GM12878 (cell line): Measurements from ENCODE around the gene GPR87. TPM values are rescaled to one million over a fixed set of nuclear protein-coding genes. Genes with fewer than 3 reads are reported as not detected.

Source experiments
- ATAC-seq: fragments of 200-7000 bp; cut with Tn5 transposase; 3 replicates; pipeline ENCODE4 v1.9.1; 2020; ENCODE audit warnings: mild to moderate bottlenecking, moderate library complexity
- BruUV-seq: library from RNA; stranded (reverse); fragments of 400-500 nt; replicated peaks from 2 replicates; lab custom pipeline; 2021; lab: Mats Ljungman, UMichigan
- CTCF ChIA-PET: fragments of 300-600 bp; sonication (Branson Sonifier 250); formaldehyde crosslinking; extraction: SDS; loops from one replicate; lab custom pipeline; 2021; ENCODE audit warnings: inconsistent platforms; lab: Yijun Ruan, JAX
- POLR2A ChIA-PET: fragments of 350-600 bp; formaldehyde crosslinking; extraction: SDS; loops from one replicate; lab custom pipeline; 2021; ENCODE audit warnings: inconsistent platforms; lab: Charles Lee
- RAD21 ChIA-PET: fragments of 300-600 bp; sonication (Branson Sonifier 250); formaldehyde crosslinking; loops from one replicate; lab custom pipeline; 2023; ENCODE audit warnings: antibody characterized with exemption; ENCODE audit not compliant: unreplicated experiment; lab: Charles Lee
- SMC1A ChIA-PET: fragments of 300-600 bp; sonication (Branson Sonifier 250); formaldehyde crosslinking; loops from one replicate; lab custom pipeline; 2023; ENCODE audit not compliant: unreplicated experiment, uncharacterized antibody; lab: Charles Lee
- DNase-seq: peaks from one replicate; pipeline ENCODE4 v3.0.0-alpha.2; 2011; ENCODE audit warnings: low read depth, low spot score
- FAIRE-seq: peaks from 3 replicates; lab custom pipeline; 2011; peaks lifted over from hg19 to GRCh38; lab: Jason Lieb, UNC
- H2AFZ ChIP-seq: 2 replicates; pipeline ENCODE4 v1.6.0; 2011; ENCODE audit warnings: low read depth, low read length, control low read depth; ENCODE audit not compliant: control insufficient read depth
- H3K27ac ChIP-seq: 2 replicates; pipeline ENCODE4 v1.5.1; 2011; ENCODE audit warnings: control low read depth; ENCODE audit not compliant: control insufficient read depth, insufficient read depth
- H3K27me3 ChIP-seq, 2 experiments: replicated peaks in 1 of 2; 2 replicates each; pipeline versions ENCODE4 v1.6.0 to v1.6.1; 2011; ENCODE audit warnings: low read length in 1 of 2; ENCODE audit not compliant: control insufficient read depth in 2 of 2, insufficient read depth in 2 of 2
- H3K36me3 ChIP-seq, 2 experiments: 2 replicates each; pipeline ENCODE4 v1.5.1; 2011; ENCODE audit warnings: low read length in 1 of 2; ENCODE audit not compliant: control insufficient read depth in 2 of 2, insufficient read depth in 2 of 2
- H3K4me1 ChIP-seq: 2 replicates; pipeline ENCODE4 v1.6.1; 2011; ENCODE audit warnings: mild to moderate bottlenecking, low read length, moderate library complexity, mixed read lengths; ENCODE audit not compliant: control insufficient read depth, insufficient read depth
- H3K4me2 ChIP-seq: 2 replicates; pipeline ENCODE4 v1.6.0; 2011; ENCODE audit warnings: control low read depth; ENCODE audit not compliant: control insufficient read depth, insufficient read depth
- H3K4me3 ChIP-seq: fragments of 200-600 bp; sonication (generic); 2 replicates; pipeline ENCODE4 v1.5.1; 2016
- H3K79me2 ChIP-seq: 2 replicates; pipeline ENCODE4 v1.6.0; 2011; ENCODE audit warnings: low read length; ENCODE audit not compliant: control insufficient read depth, insufficient read depth
- H3K9ac ChIP-seq: 2 replicates; pipeline ENCODE4 v1.8.0; 2011; ENCODE audit warnings: low read length, control low read depth, mixed read lengths; ENCODE audit not compliant: control insufficient read depth, insufficient read depth
- H3K9me3 ChIP-seq: replicated peaks from 3 replicates; pipeline ENCODE4 v1.5.1; 2011; ENCODE audit warnings: mild to moderate bottlenecking, low read length; ENCODE audit not compliant: control insufficient read depth, insufficient read depth
- H4K20me1 ChIP-seq: 2 replicates; pipeline ENCODE4 v1.6.0; 2011; ENCODE audit not compliant: control insufficient read depth, insufficient read depth
- ATF3 ChIP-seq: IDR thresholded peaks from 2 replicates; pipeline ENCODE4 v1.6.1; 2011; ENCODE audit warnings: low read depth, mild to moderate bottlenecking, low read length, moderate library complexity, borderline replicate concordance; ENCODE audit errors: extremely low read depth
- BCL3 ChIP-seq: IDR thresholded peaks from 2 replicates; pipeline ENCODE4 v1.6.1; 2011; ENCODE audit warnings: borderline replicate concordance, low read depth, mild to moderate bottlenecking, moderate library complexity, low read length; ENCODE audit not compliant: insufficient read depth, poor library complexity, severe bottlenecking
- CBX5 ChIP-seq: sonication (generic); IDR thresholded peaks from 2 replicates; pipeline ENCODE4 v1.6.1; 2016; ENCODE audit warnings: low read depth, moderate library complexity, mild to moderate bottlenecking, inconsistent platforms
- CHD4 ChIP-seq: fragments of 200-600 bp; sonication (generic); IDR thresholded peaks from 2 replicates; pipeline ENCODE4 v1.6.1; 2016; ENCODE audit warnings: mild to moderate bottlenecking
- FOS ChIP-seq: IDR thresholded peaks from 3 replicates; pipeline ENCODE4 v1.6.1; 2011; ENCODE audit warnings: borderline replicate concordance; ENCODE audit not compliant: insufficient read length; ENCODE audit errors: extremely low read depth
- POU2F2 ChIP-seq: IDR thresholded peaks from 3 replicates; pipeline ENCODE4 v1.6.1; 2011; ENCODE audit warnings: low read depth, mild to moderate bottlenecking, low read length, borderline replicate concordance
- RCOR1 ChIP-seq: conservative IDR thresholded peaks from 2 replicates; pipeline ENCODE4 v1.6.1; 2012; ENCODE audit warnings: low read depth, low read length, improper control_type of control experiment
- RELA ChIP-seq: fragments of 450-650 bp; IDR thresholded peaks from 2 replicates; pipeline ENCODE4 v1.8.0; 2014; ENCODE audit warnings: borderline replicate concordance; ENCODE audit not compliant: partially characterized antibody
- SMC3 ChIP-seq: IDR thresholded peaks from 2 replicates; pipeline ENCODE4 v1.6.1; 2011; ENCODE audit warnings: low read length, improper control_type of control experiment, borderline replicate concordance
- SP1 ChIP-seq: IDR thresholded peaks from one replicate; pipeline ENCODE4 v1.6.1; 2011; ENCODE audit warnings: low read depth, low read length
- TARDBP ChIP-seq: IDR thresholded peaks from 2 replicates; pipeline ENCODE4 v1.6.1; 2016; ENCODE audit warnings: borderline replicate concordance
- TBL1XR1 ChIP-seq: IDR thresholded peaks from 2 replicates; pipeline ENCODE4 v1.6.1; 2012; ENCODE audit warnings: low read depth, low read length, improper control_type of control experiment
- TCF7 ChIP-seq: IDR thresholded peaks from 2 replicates; pipeline ENCODE4 v1.6.1; 2014; ENCODE audit warnings: antibody characterized with exemption, borderline replicate concordance
- USF1 ChIP-seq: IDR thresholded peaks from 2 replicates; pipeline ENCODE4 v1.6.1; 2011; ENCODE audit warnings: borderline replicate concordance, low read depth, mild to moderate bottlenecking, moderate library complexity, mixed read lengths, low read length; ENCODE audit not compliant: insufficient read depth; ENCODE audit errors: extremely low read length
- ZNF217 ChIP-seq: fragments of 450-650 bp; IDR thresholded peaks from 2 replicates; pipeline ENCODE4 v1.6.1; 2017; ENCODE audit warnings: antibody characterized with exemption, mild to moderate bottlenecking
- WGBS: methylation state at CpG from one replicate; pipeline ENCODE4 v1.1.6; 2016; ENCODE audit warnings: low lambda C conversion rate; ENCODE audit not compliant: insufficient replicate concordance, insufficient coverage; ENCODE audit errors: missing lambda C conversion rate; 5-methylcytosine and 5-hydroxymethylcytosine counted together
- in situ Hi-C: fragments of 300-500 bp; cut with MboI; formaldehyde crosslinking; loops from 9 replicates; pipeline ENCODE4 v1.14.3; 2018; ENCODE audit warnings: mixed read lengths
- intact Hi-C: fragments of 100-400 bp; cut with micrococcal nuclease; formaldehyde crosslinking; loops from one replicate; pipeline ENCODE4 v1.14.2; 2022; ENCODE audit not compliant: unreplicated experiment
- polyA plus RNA-seq, 11 experiments: library from polyadenylated mRNA; depleted of rRNA in 4 of 11; unstranded in 6 of 11; stranded (reverse) in 5 of 11; fragments of >200 nt; fragmentation: Nextera tagmentation in 4 of 11; fragmentation: Illumina TruSeq in 1 of 11; extraction: Ambion mirVana in 4 of 11; extraction: Trizol in 1 of 11; gene quantifications; 1 replicate in 1 of 11; 2 replicates in 10 of 11; pipeline versions ENCODE4 v1.2.1 to v1.2.3, GENCODE V29; 2011 to 2016; ENCODE audit warnings: inconsistent platforms in 2 of 11, missing spikeins in 2 of 11, low read depth in 1 of 11
- total RNA-seq, 4 experiments: library from RNA; depleted of rRNA in 3 of 4; stranded (reverse); fragments of >200 nt in 3 of 4; fragmentation: Illumina TruSeq in 1 of 4; extraction: Trizol in 1 of 4; gene quantifications; 2 replicates each; pipeline versions ENCODE4 v1.2.1 to v1.2.3, GENCODE V29; 2013 to 2021

Gene GPR87
- total and polyA plus RNA-seq, 10 of the 15 experiments (the other 5 are each of a cell fraction or from before 2014, with no cell fraction given) = 0.06 to 0.27 (median 0.16) TPM; not detected in 5

- Histone ChIP-seq H4K20me1 (no peaks in the 10 kb centered on the region), H3K4me3 (no peak overlapping the region), H3K9me3 (no peaks in the 10 kb centered on the region), H3K27me3 (no peaks in the 10 kb centered on the region; a peak in 1 of 4 replicates), H3K4me2 (no peak overlapping the region), H3K9ac (no peak overlapping the region), H3K27ac (no peak overlapping the region), H3K36me3 (no peaks in the 10 kb centered on the region), H2AFZ (no peak overlapping the region), H3K4me1 (no peaks in the 10 kb centered on the region), H3K79me2 (no peaks in the 10 kb centered on the region)
- no peak for ATAC-seq
- TF ChIP-seq USF1 (no peak), RELA (no peak), POU2F2 (no peak), ZNF217 (no peak), CBX5 (no peak), SMC3 (no peak), BCL3 (no peak), TBL1XR1 (no peak), TCF7 (no peak), SP1 (no peak), TARDBP (no peak), RCOR1 (no peak), ATF3 (no peak), CHD4 (no peak), FOS (no peak)
- intact Hi-C loops (no loop called here), in situ Hi-C loops (no loop called here)
- SMC1A ChIA-PET = no interaction called here
- CTCF ChIA-PET = no interaction called here
- no peak for FAIRE-seq
- no TSS peak for BruUV-seq
- RAD21 ChIA-PET = no interaction called here
- POLR2A ChIA-PET = no interaction called here
- DNase-seq = no peak
- 55% methylated on average over 5 of the region's 5 CpGs for WGBS
Measured at GRCh38 chr3:151314593-151314992, 2.0 kb downstream of the GPR87 start.
